Measurements from ENCODE around the gene CCSER1. TPM values are rescaled to one million over a fixed set of nuclear protein-coding genes. Genes with fewer than 3 reads are reported as not detected.

The CCSER1 gene
- total RNA-seq, 2 experiments from 2014 or later: not detected

DNA sequence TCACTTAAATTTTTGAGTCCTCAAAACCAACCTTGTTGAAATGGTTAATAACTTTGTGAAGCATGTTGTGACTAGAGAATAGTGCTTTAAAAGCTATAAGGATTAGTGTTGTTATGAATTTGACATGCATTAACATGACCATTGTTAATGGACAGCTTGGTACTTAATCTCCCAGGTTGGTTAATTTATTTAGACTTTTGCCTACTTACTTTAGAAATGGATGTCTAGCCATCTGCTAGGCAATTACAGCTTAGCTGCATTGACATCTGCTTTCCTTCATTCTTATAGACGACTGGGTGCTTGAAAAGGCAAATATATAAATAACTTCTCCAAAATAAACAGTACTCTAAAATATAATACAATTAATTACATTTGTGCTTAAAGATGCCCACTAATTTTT, 368.0 kb downstream of the CCSER1 start:
- no peaks in the 10 kb centered on the region for H3K4me1 ChIP-seq (ENCODE audit: insufficient read depth, low read length, poor library complexity, severe bottlenecking)
- no peak overlapping the region for H3K4me2 ChIP-seq (ENCODE audit: low read length)
- ChIA-PET CTCF (ENCODE audit: unreplicated experiment) (no interaction called here), POLR2A (no interaction called here)
- no peaks in the 10 kb centered on the region for H3K9me2 ChIP-seq (ENCODE audit: insufficient read depth, low read length)
- DNase-seq (ENCODE audit: low spot score): no peak
- TF ChIP-seq EZH2phosphoT487 (IDR thresholded peaks at IDR 0.05; ENCODE audit: borderline replicate concordance, low read depth, low read length) (no peak), CTCF (conservative IDR thresholded peaks at IDR 0.05; ENCODE audit: low read length) (no peak)
- intact Hi-C loops (cut with micrococcal nuclease; ENCODE audit: unreplicated experiment): no loop called here
- H3K36me3 ChIP-seq (ENCODE audit: insufficient read depth, low read length): no peaks in the 10 kb centered on the region
- H3K27ac ChIP-seq (ENCODE audit: low read depth, low read length, poor library complexity, severe bottlenecking): no peak overlapping the region
- no peaks in the 10 kb centered on the region for H4K20me1 ChIP-seq (ENCODE audit: insufficient read depth, low read length)
- BruUV-seq (replicated peaks): no TSS peak
- no peaks in the 10 kb centered on the region for H3K9me3 ChIP-seq (ENCODE audit: low read length)
- no peak overlapping the region for H3K4me3 ChIP-seq (ENCODE audit: low read depth, low read length, poor library complexity, severe bottlenecking)
- no peaks in the 10 kb centered on the region for H3K79me2 ChIP-seq (ENCODE audit: insufficient read depth, low read depth, low read length)
- H2AFZ ChIP-seq (ENCODE audit: low read length): no peak overlapping the region

- BruUV-seq (replicated peaks): no TSS peak
- TF ChIP-seq EZH2phosphoT487 (IDR thresholded peaks at IDR 0.05; ENCODE audit: borderline replicate concordance, low read depth, low read length): no peak
- TF ChIP-seq CTCF (conservative IDR thresholded peaks at IDR 0.05; ENCODE audit: low read length): no peak
- H3K9me2 ChIP-seq (ENCODE audit: insufficient read depth, low read length): no peaks in the 10 kb centered on the region
These were observed 368.7 kb downstream of the CCSER1 start for GRCh38 chr4:90495936-90496335.

DNA sequence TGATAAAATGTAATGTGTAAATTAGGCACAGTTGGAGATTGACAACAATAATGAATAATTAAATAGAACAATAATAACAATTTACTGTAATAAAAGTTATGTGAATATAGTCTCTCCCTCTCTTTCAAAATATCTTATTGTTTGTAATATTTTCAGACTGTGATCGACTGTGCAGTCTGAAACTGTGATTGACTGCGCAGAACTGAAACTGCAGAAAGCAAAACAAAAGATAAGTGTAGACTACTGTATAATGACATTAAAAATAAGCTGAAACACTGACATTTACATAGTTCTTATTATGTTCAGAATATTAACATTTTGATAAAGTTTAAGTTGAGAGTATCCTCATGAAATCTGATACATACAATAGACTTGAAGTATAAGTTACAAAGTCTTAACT, 371.0 kb downstream of the CCSER1 start:
- Histone ChIP-seq H2AFZ (ENCODE audit: low read length) (no peak overlapping the region), H3K9me3 (ENCODE audit: low read length) (0 out of 2 replicates have a peak, but pooled peaks cover 9% of the 10 kb centered on the region), H3K4me2 (ENCODE audit: low read length) (no peak overlapping the region), H3K9me2 (ENCODE audit: insufficient read depth, low read length) (no peaks in the 10 kb centered on the region), H3K4me3 (ENCODE audit: low read depth, low read length, poor library complexity, severe bottlenecking) (no peak overlapping the region), H3K4me1 (ENCODE audit: insufficient read depth, low read length, poor library complexity, severe bottlenecking) (no peaks in the 10 kb centered on the region), H3K27ac (ENCODE audit: low read depth, low read length, poor library complexity, severe bottlenecking) (no peak overlapping the region), H3K36me3 (ENCODE audit: insufficient read depth, low read length) (no peaks in the 10 kb centered on the region), H3K79me2 (ENCODE audit: insufficient read depth, low read depth, low read length) (no peaks in the 10 kb centered on the region), H4K20me1 (ENCODE audit: insufficient read depth, low read length) (no peaks in the 10 kb centered on the region)
- TF ChIP-seq CTCF (conservative IDR thresholded peaks at IDR 0.05; ENCODE audit: low read length): no peak
- TF ChIP-seq EZH2phosphoT487 (IDR thresholded peaks at IDR 0.05; ENCODE audit: borderline replicate concordance, low read depth, low read length): no peak
- CTCF ChIA-PET (ENCODE audit: unreplicated experiment): no interaction called here
- no peak for DNase-seq (ENCODE audit: low spot score)
- no TSS peak for BruUV-seq (replicated peaks)
- POLR2A ChIA-PET: interaction anchor here (0.6 kb wide), 1 partner anchor 449 kb away, joined by 3 read pairs; no protein-coding TSS in a partner anchor
- intact Hi-C loops (cut with micrococcal nuclease; ENCODE audit: unreplicated experiment): no loop called here

More at GRCh38 chr4:90495936-90496335, 368.7 kb downstream of the CCSER1 start:
- Histone ChIP-seq H3K27ac (ENCODE audit: low read depth, low read length, poor library complexity, severe bottlenecking) (no peak overlapping the region), H4K20me1 (ENCODE audit: insufficient read depth, low read length) (no peaks in the 10 kb centered on the region), H2AFZ (ENCODE audit: low read length) (no peak overlapping the region), H3K79me2 (ENCODE audit: insufficient read depth, low read depth, low read length) (no peaks in the 10 kb centered on the region), H3K9me3 (ENCODE audit: low read length) (no peaks in the 10 kb centered on the region), H3K4me1 (ENCODE audit: insufficient read depth, low read length, poor library complexity, severe bottlenecking) (no peaks in the 10 kb centered on the region), H3K4me3 (ENCODE audit: low read depth, low read length, poor library complexity, severe bottlenecking) (no peak overlapping the region), H3K36me3 (ENCODE audit: insufficient read depth, low read length) (no peaks in the 10 kb centered on the region), H3K4me2 (ENCODE audit: low read length) (no peak overlapping the region)
- no peak for DNase-seq (ENCODE audit: low spot score)
- ChIA-PET CTCF (ENCODE audit: unreplicated experiment) (no interaction called here), POLR2A (no interaction called here)
- intact Hi-C loops (cut with micrococcal nuclease; ENCODE audit: unreplicated experiment): no loop called here
